Activated CD4-positive, alpha-beta memory T cell treated with anti-CD3 and anti-CD28 coated beads, Interleukin-2, amount 10 ng/mL, durations not matched to agents 7 days and 5 days (primary cell): ENCODE data around the gene KRT75. TPM values are rescaled to one million over a fixed set of nuclear protein-coding genes. Genes with fewer than 3 reads are reported as not detected.

Experiments used
- CTCF ChIA-PET: fragments of 350-600 bp; sonication (Branson Sonifier 250); formaldehyde crosslinking; loops from one replicate; lab custom pipeline; 2021; ENCODE audit warnings: antibody characterized with exemption, inconsistent platforms; lab: Charles Lee
- POLR2A ChIA-PET: fragments of 350-600 bp; sonication (Branson Sonifier 250); formaldehyde crosslinking; loops from one replicate; lab custom pipeline; 2021; ENCODE audit warnings: antibody characterized with exemption; lab: Charles Lee
- DNase-seq: peaks from one replicate; pipeline ENCODE4 v3.0.0-alpha.2; 2020
- H3K27ac Mint-ChIP-seq: one replicate; pipeline ENCODE4 v1.8.0; 2021; ENCODE audit warnings: mild to moderate bottlenecking, mixed read lengths
- H3K27me3 Mint-ChIP-seq: one replicate; pipeline ENCODE4 v1.8.0; 2021; ENCODE audit warnings: mixed read lengths
- H3K36me3 Mint-ChIP-seq: one replicate; pipeline ENCODE4 v1.8.0; 2021; ENCODE audit warnings: low read depth, mixed read lengths
- H3K4me1 Mint-ChIP-seq: one replicate; pipeline ENCODE4 v1.8.0; 2021; ENCODE audit warnings: mixed read lengths
- H3K4me3 Mint-ChIP-seq: one replicate; pipeline ENCODE4 v1.8.0; 2021; ENCODE audit warnings: mild to moderate bottlenecking, mixed read lengths
- H3K9me3 Mint-ChIP-seq: one replicate; pipeline ENCODE4 v1.8.0; 2021; ENCODE audit warnings: mixed read lengths
- total RNA-seq, 2 experiments: library from RNA; stranded (reverse); gene quantifications; one replicate each; pipeline ENCODE4 v1.2.3, GENCODE V29; 2021

KRT75 gene
- total RNA-seq, 2 experiments from 2014 or later, result not detected

GRCh38 chr12:52390739-52391617, 43.2 kb downstream of the KRT75 start:
- Mint-ChIP-seq H3K4me1 (no peaks in the 10 kb centered on the region), H3K36me3 (no peaks in the 10 kb centered on the region), H3K4me3 (no peak overlapping the region), H3K27ac (no peak overlapping the region), H3K27me3 (peaks cover 8% of the 10 kb centered on the region), H3K9me3 (no peaks in the 10 kb centered on the region)
- ChIA-PET POLR2A (no interaction called here), CTCF (no interaction called here)
- no peak for DNase-seq

- Mint-ChIP-seq H3K36me3 (no peaks in the 10 kb centered on the region), H3K4me3 (no peak overlapping the region), H3K4me1 (no peaks in the 10 kb centered on the region), H3K27me3 (peaks cover 8% of the 10 kb centered on the region), H3K9me3 (no peaks in the 10 kb centered on the region), H3K27ac (no peak overlapping the region)
- ChIA-PET CTCF (interaction anchor here (1.4 kb wide), 1 partner anchor 16 kb away, joined by 3 read pairs; no protein-coding TSS in a partner anchor), POLR2A (no interaction called here)
- DNase-seq, result no peak
Observed at GRCh38 chr12:52389313-52390207, 44.6 kb downstream of the KRT75 start.

GRCh38 chr12:52387859-52388258, 46.3 kb downstream of the KRT75 start:
- Mint-ChIP-seq H3K4me1 (peaks cover 3% of the 10 kb centered on the region), H3K9me3 (no peaks in the 10 kb centered on the region), H3K4me3 (no peak overlapping the region), H3K36me3 (no peaks in the 10 kb centered on the region), H3K27ac (no peak overlapping the region), H3K27me3 (peaks cover 11% of the 10 kb centered on the region)
- no peak for DNase-seq
- CTCF ChIA-PET, result no interaction called here
- POLR2A ChIA-PET, result no interaction called here

DNA sequence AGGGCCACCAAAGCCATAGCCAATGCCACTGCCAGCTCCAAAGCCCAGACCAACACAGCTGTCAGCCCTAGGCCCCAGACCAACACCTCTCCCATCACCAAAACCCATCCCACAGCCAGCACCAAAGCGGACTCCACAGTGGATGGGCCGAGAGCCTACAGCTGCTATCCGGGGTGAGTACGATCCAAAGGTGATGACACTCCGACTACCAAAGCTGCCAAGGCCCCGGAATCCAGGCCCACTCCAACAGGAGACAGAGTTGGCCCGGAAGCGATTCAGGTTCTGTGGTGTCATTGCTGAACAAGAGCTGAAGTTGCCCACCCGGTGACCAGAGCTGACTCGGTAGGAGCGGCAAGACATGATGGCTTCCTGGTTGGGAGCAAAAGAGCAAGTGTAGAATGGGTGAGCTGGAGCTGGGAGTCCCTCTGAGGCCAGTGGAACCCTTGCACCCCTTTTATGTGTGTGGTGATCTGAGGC, 48.9 kb downstream of the KRT75 start, which contains the start of gene KRT84:
KRT84 (minus strand) TSS at position 427 of the 477 bp plus-strand sequence; CDS start at position 360, 67 bp downstream.
- Mint-ChIP-seq H3K27ac (no peak within 1 kb of the TSS), H3K4me1 (peaks cover 8% of the 10 kb centered on the region), H3K36me3 (no peaks in the 10 kb centered on the region), H3K9me3 (no peaks in the 10 kb centered on the region), H3K4me3 (no peak within 1 kb of the TSS), H3K27me3 (peaks cover 11% of the 10 kb centered on the region)
- ChIA-PET POLR2A (no interaction called here), CTCF (no interaction called here)
- no peak for DNase-seq

GRCh38 chr12:52383331-52383730, 50.8 kb downstream of the KRT75 start:
- POLR2A ChIA-PET, result no interaction called here
- H3K27ac Mint-ChIP-seq, result no peak overlapping the region

GRCh38 chr12:52382854-52383253, 51.3 kb downstream of the KRT75 start:
- DNase-seq, result no peak
- Mint-ChIP-seq H3K4me1 (peaks cover 8% of the 10 kb centered on the region), H3K4me3 (no peak overlapping the region), H3K36me3 (no peaks in the 10 kb centered on the region), H3K27ac (no peak overlapping the region), H3K27me3 (peaks cover 5% of the 10 kb centered on the region), H3K9me3 (no peaks in the 10 kb centered on the region)
- POLR2A ChIA-PET, result no interaction called here
- CTCF ChIA-PET, result interaction anchor here (1.2 to 1.4 kb wide), 2 partner anchors 9 to 22 kb away, joined by 3 to 5 read pairs; no protein-coding TSS in a partner anchor

More at GRCh38 chr12:52383331-52383730, 50.8 kb downstream of the KRT75 start:
- no peak for DNase-seq
- Mint-ChIP-seq H3K27me3 (peaks cover 5% of the 10 kb centered on the region), H3K9me3 (no peaks in the 10 kb centered on the region), H3K4me1 (peaks cover 8% of the 10 kb centered on the region), H3K4me3 (no peak overlapping the region), H3K36me3 (no peaks in the 10 kb centered on the region)
- CTCF ChIA-PET, result interaction anchor here (0.7 to 1.3 kb wide), 5 partner anchors 9 to 152 kb away, joined by 3 to 5 read pairs (median 3); partner anchors contain the start of gene KRT85

DNA sequence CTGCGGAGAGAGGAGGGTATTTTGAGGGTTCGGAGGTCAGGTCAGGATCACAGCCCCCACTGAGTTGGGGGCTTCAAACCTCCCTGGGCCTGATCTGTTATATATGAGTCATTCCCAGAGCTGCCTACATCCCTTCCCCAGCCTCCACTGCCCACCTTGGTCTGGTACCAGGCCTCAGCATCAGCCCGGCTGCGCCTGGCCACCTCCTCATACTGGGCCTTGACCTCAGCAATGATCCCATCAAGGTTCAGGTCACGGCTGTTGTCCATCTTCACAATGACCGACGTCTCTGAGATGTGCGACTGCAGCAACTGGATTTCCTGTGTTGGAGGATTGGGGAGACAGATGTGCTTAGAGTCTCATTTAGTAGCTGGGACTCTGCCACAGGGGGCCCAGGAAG, 53.0 kb downstream of the KRT75 start:
- no peak overlapping the region for H3K27ac Mint-ChIP-seq
- no peaks in the 10 kb centered on the region for H3K9me3 Mint-ChIP-seq
- H3K27me3 Mint-ChIP-seq, result peaks cover 3% of the 10 kb centered on the region
- peaks cover 8% of the 10 kb centered on the region for H3K4me1 Mint-ChIP-seq
- no peaks in the 10 kb centered on the region for H3K36me3 Mint-ChIP-seq
- H3K4me3 Mint-ChIP-seq, result no peak overlapping the region
- ChIA-PET POLR2A (no interaction called here), CTCF (interaction anchor here (0.9 kb wide), 1 partner anchor 19 kb away, joined by 3 read pairs; no protein-coding TSS in a partner anchor)
- DNase-seq, result no peak

DNA sequence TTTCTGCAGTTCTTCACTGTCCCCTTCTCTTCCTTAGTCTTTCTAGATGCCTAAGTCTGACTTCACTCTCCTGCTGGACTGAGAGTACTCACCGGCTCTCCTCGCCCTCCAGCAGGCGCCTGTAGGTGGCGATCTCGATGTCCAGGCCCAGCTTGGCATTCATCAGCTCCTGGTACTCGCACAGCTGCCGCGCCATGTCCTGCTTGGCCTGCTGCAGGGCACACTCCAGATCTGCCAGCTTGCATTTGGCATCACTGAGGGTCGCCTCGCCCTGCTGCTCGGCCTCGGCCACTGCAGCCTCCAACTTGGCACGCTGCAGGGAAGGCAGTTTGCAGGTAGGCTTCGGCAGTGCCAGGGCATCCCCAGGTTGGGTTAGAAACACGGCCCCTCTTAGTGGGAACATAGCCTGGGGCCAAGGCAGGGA, 53.9 kb downstream of the KRT75 start:
- peaks cover 9% of the 10 kb centered on the region for H3K27me3 Mint-ChIP-seq
- peak; percentile 24 for DNase-seq
- peaks cover 8% of the 10 kb centered on the region for H3K4me1 Mint-ChIP-seq
- no peaks in the 10 kb centered on the region for H3K9me3 Mint-ChIP-seq
- H3K36me3 Mint-ChIP-seq, result no peaks in the 10 kb centered on the region
- no peak overlapping the region for H3K4me3 Mint-ChIP-seq
- H3K27ac Mint-ChIP-seq, result no peak overlapping the region
- ChIA-PET CTCF (interaction anchor here (1.3 kb wide), 1 partner anchor 500 kb away, joined by 5 read pairs; no protein-coding TSS in a partner anchor), POLR2A (no interaction called here)

GRCh38 chr12:52379536-52379935, 54.6 kb downstream of the KRT75 start:
- Mint-ChIP-seq H3K36me3 (no peaks in the 10 kb centered on the region), H3K4me1 (peaks cover 8% of the 10 kb centered on the region), H3K27me3 (peaks cover 9% of the 10 kb centered on the region), H3K27ac (no peak overlapping the region), H3K4me3 (no peak overlapping the region), H3K9me3 (no peaks in the 10 kb centered on the region)
- ChIA-PET POLR2A (no interaction called here), CTCF (interaction anchor here (1.3 kb wide), 1 partner anchor 500 kb away, joined by 5 read pairs; no protein-coding TSS in a partner anchor)
- no peak for DNase-seq

GRCh38 chr12:52378091-52378490, 56.1 kb downstream of the KRT75 start:
- Mint-ChIP-seq H3K9me3 (no peaks in the 10 kb centered on the region), H3K4me3 (no peak overlapping the region), H3K36me3 (no peaks in the 10 kb centered on the region), H3K27me3 (peaks cover 15% of the 10 kb centered on the region), H3K27ac (no peak overlapping the region), H3K4me1 (peaks cover 7% of the 10 kb centered on the region)
- no peak for DNase-seq
- POLR2A ChIA-PET, result no interaction called here
- CTCF ChIA-PET, result no interaction called here

GRCh38 chr12:52377266-52377665, 56.9 kb downstream of the KRT75 start:
- Mint-ChIP-seq H3K9me3 (no peaks in the 10 kb centered on the region), H3K36me3 (no peaks in the 10 kb centered on the region), H3K4me3 (no peak overlapping the region), H3K4me1 (no peaks in the 10 kb centered on the region), H3K27me3 (peaks cover 12% of the 10 kb centered on the region), H3K27ac (no peak overlapping the region)
- DNase-seq, result no peak
- ChIA-PET POLR2A (no interaction called here), CTCF (no interaction called here)
